Dendritic cell treated with granulocyte-macrophage colony-stimulating factor and Interleukin-4, amounts not matched to agents 40 ng/mL and 50 ng/mL, for 4 days (primary cell): Measurements from ENCODE around the gene TECR.

Source experiments
- H3K27ac Mint-ChIP-seq: one replicate; pipeline ENCODE4 v1.8.0; 2022; ENCODE audit warnings: mild to moderate bottlenecking, mixed read lengths
- H3K27me3 Mint-ChIP-seq: one replicate; pipeline ENCODE4 v1.8.0; 2022; ENCODE audit warnings: mild to moderate bottlenecking, mixed read lengths
- H3K36me3 Mint-ChIP-seq: one replicate; pipeline ENCODE4 v1.8.0; 2022; ENCODE audit warnings: low read depth, mixed read lengths
- H3K4me1 Mint-ChIP-seq: one replicate; pipeline ENCODE4 v1.8.0; 2022; ENCODE audit warnings: low read depth, mixed read lengths
- H3K4me3 Mint-ChIP-seq: one replicate; pipeline ENCODE4 v1.8.0; 2022; ENCODE audit warnings: mild to moderate bottlenecking, moderate library complexity, mixed read lengths
- H3K9me3 Mint-ChIP-seq: one replicate; pipeline ENCODE4 v1.8.0; 2022; ENCODE audit warnings: mixed read lengths
- intact Hi-C: fragments of 100-400 bp; cut with micrococcal nuclease; formaldehyde crosslinking; loops from one replicate; pipeline ENCODE4 v1.15.0; 2022

TECR gene

DNA sequence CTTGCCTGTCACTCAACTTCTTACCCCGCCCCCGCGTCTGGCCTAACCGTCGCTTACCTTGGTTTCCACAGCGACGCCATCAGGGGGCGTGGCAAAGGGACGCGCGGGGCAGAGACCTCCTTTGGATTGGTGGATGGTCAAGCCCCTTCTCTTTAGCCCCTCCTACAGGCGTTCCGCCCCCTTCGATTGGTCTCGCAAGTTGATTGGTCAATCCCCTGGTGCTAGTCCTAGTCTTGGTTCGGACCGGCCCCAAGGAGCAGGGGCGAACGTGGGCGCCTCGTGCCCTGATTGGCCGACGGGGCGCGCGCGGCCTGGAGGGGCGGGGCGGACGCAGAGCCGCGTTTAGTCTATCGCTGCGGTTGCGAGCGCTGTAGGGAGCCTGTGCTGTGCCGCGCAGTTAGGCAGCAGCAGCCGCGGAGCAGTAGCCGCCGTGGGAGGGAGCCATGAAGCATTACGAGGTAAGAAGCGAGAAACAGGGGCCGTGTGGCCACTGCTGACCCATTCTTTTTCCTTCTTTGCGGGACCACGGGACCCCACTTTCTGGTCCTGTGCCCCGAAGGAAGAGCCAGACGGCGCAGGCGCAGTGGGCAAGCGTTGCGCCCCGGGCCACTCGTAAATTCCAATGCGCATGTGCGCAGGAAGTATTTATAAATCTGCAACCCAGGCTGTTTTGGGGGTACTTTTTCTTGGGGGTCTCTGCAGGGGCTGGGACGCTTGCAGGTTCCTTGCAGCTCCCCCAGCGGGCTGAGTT lies at the start of gene TECR:
Gene TECR, plus strand, starts transcription at position 341 of the 751 bp plus-strand sequence. Its CDS starts 103 bp downstream, at position 444.
- Mint-ChIP-seq H3K4me3 (peak within 1 kb of the TSS; percentile 100), H3K36me3 (peaks cover 20% of the 10 kb centered on the region), H3K27me3 (no peaks in the 10 kb centered on the region), H3K4me1 (peaks cover 35% of the 10 kb centered on the region), H3K27ac (peak within 1 kb of the TSS; percentile 94), H3K9me3 (no peaks in the 10 kb centered on the region)
- intact Hi-C loops, result loop anchor here (1.0 kb wide), 1 partner anchor 11 kb away; the partner anchor contains the start of gene DNAJB1

DNA sequence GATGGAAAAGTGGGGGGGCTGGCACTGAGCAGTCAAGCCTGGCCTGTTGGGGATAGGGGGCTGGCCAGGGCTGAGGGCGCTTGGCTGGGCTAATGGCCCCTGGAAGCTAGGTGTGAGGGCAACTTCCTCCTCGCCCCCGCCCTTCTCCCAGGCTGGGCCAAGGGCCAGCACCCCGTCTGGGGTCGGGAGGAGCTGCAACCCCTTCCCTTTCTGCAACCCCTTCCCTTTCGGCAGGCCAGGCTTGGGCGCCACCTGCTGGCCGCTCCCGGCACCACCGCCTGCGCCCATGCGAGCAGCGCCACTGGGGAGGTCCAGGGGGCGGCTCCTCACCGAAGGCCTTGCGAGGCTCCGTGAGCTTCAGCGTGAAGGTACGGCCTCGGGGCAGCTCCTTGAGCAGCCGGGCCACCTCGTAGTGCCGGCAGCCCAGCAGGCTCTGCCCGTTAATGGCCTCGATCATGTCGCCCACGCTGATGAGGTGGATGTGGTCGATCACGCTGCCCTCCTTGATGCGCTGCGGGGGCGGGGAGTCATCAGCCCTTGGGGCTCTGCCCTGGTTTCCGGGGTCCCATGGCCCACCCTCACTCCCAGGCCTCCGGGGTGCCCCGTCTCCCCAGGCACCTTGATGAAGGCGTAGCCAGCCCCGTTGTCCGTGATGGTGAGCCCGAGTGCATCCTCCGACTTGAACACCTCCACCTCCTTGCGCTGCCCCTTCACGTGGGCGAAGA lies 49.3 kb upstream of the TECR start:
- intact Hi-C loops, result loop anchor here (2.0 kb wide), 1 partner anchor 47 kb away; the partner anchor contains the start of gene PKN1
- Mint-ChIP-seq H3K27ac (no peak overlapping the region), H3K4me1 (peaks cover 23% of the 10 kb centered on the region), H3K9me3 (no peaks in the 10 kb centered on the region), H3K4me3 (no peak overlapping the region), H3K36me3 (peaks cover 37% of the 10 kb centered on the region), H3K27me3 (peaks cover 42% of the 10 kb centered on the region)

DNA sequence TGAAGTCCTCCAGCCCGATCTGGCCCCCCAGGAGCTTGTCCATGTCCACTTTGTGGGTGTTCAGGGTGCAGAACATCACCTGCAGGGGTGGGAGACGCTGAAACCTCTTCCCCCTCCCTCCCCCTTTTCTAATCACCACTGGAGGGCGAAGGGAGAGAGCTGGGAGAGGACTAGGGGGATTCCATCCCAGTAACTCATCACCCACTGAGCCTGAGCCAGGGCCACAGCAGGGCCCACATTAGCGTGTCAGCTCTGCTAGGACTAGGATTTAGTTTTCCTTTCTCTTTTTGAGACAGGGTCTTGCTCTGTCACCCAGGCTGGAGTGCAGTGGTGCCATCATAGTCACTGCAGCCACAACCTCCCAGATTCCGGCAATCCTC lies 48.7 kb upstream of the TECR start:
- intact Hi-C loops, result loop anchor here (2.0 kb wide), 1 partner anchor 48 kb away; the partner anchor contains the start of gene PKN1
- H3K27ac Mint-ChIP-seq, result no peak overlapping the region
- H3K4me1 Mint-ChIP-seq, result peaks cover 18% of the 10 kb centered on the region
- H3K4me3 Mint-ChIP-seq, result no peak overlapping the region
- H3K36me3 Mint-ChIP-seq, result peaks cover 37% of the 10 kb centered on the region
- no peaks in the 10 kb centered on the region for H3K9me3 Mint-ChIP-seq
- peaks cover 36% of the 10 kb centered on the region for H3K27me3 Mint-ChIP-seq

- no peak overlapping the region for H3K27ac Mint-ChIP-seq
- H3K4me3 Mint-ChIP-seq, result no peak overlapping the region
- intact Hi-C loops, result no loop called here
- H3K36me3 Mint-ChIP-seq, result peaks cover 37% of the 10 kb centered on the region
- H3K27me3 Mint-ChIP-seq, result peaks cover 20% of the 10 kb centered on the region
- peaks cover 12% of the 10 kb centered on the region for H3K4me1 Mint-ChIP-seq
- no peaks in the 10 kb centered on the region for H3K9me3 Mint-ChIP-seq
Measured at GRCh38 chr19:14482172-14482941, 47.0 kb upstream of the TECR start.

GRCh38 chr19:14487370-14488125 lies 41.8 kb upstream of the TECR start:
- Mint-ChIP-seq H3K36me3 (peaks cover 36% of the 10 kb centered on the region), H3K4me1 (peaks cover 6% of the 10 kb centered on the region), H3K27me3 (no peaks in the 10 kb centered on the region), H3K4me3 (no peak overlapping the region), H3K27ac (no peak overlapping the region), H3K9me3 (no peaks in the 10 kb centered on the region)
- intact Hi-C loops, result no loop called here

GRCh38 chr19:14492756-14493337 lies 36.5 kb upstream of the TECR start:
- Mint-ChIP-seq H3K36me3 (peaks cover 33% of the 10 kb centered on the region), H3K27ac (no peak overlapping the region), H3K9me3 (no peaks in the 10 kb centered on the region), H3K4me3 (no peak overlapping the region), H3K27me3 (peaks cover 15% of the 10 kb centered on the region), H3K4me1 (peaks cover 33% of the 10 kb centered on the region)
- intact Hi-C loops, result no loop called here

DNA sequence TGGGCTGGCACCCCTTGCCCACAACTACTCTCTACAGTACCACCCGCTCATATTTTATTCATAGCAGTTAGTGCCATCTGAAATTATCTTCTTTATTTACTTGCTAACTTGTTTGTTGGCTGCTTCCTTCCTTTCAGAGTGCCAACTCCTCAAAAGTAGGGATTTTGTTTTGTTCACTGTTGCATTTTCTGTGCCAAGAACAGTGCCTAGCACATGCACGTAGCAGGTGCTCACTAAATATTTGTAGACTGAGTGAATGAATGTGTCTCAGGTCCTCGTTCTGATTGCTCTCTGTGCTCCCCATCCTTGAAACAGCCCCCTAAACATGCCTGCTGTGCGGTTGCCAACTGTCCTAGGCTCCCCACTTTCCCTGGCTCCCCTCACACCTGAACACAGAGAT lies 35.0 kb upstream of the TECR start:
- no peak overlapping the region for H3K4me3 Mint-ChIP-seq
- H3K27me3 Mint-ChIP-seq, result peaks cover 15% of the 10 kb centered on the region
- peaks cover 34% of the 10 kb centered on the region for H3K4me1 Mint-ChIP-seq
- H3K9me3 Mint-ChIP-seq, result no peaks in the 10 kb centered on the region
- peaks cover 22% of the 10 kb centered on the region for H3K36me3 Mint-ChIP-seq
- H3K27ac Mint-ChIP-seq, result no peak overlapping the region
- intact Hi-C loops, result no loop called here

- Mint-ChIP-seq H3K4me1 (peaks cover 34% of the 10 kb centered on the region), H3K9me3 (no peaks in the 10 kb centered on the region), H3K36me3 (peaks cover 15% of the 10 kb centered on the region), H3K27me3 (peaks cover 15% of the 10 kb centered on the region), H3K4me3 (peak overlapping the region; percentile 78), H3K27ac (no peak overlapping the region)
- intact Hi-C loops, result no loop called here
Measured at GRCh38 chr19:14494910-14495671, 34.3 kb upstream of the TECR start.

DNA sequence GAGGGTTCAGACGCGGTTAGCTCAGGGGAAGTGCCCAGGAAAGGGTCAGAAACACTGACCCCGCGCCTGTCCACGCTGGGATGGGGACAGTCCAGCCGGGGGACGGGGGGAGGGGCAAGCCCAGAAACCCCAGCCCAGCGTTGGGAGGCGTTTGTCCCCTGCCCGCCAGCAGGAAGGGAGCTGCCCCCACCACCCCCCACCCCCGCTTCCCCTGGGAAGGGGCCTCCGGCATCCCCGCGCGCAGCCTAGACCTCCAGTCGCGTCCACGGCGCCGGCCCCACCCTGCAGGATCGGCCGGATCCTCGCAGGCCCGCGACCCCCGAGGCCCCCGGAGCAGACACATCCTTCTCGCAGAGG lies 33.7 kb upstream of the TECR start:
- Mint-ChIP-seq H3K27ac (no peak overlapping the region), H3K36me3 (peaks cover 10% of the 10 kb centered on the region), H3K4me1 (peaks cover 34% of the 10 kb centered on the region), H3K4me3 (peak overlapping the region; percentile 78), H3K27me3 (peaks cover 15% of the 10 kb centered on the region), H3K9me3 (no peaks in the 10 kb centered on the region)
- intact Hi-C loops, result no loop called here

DNA sequence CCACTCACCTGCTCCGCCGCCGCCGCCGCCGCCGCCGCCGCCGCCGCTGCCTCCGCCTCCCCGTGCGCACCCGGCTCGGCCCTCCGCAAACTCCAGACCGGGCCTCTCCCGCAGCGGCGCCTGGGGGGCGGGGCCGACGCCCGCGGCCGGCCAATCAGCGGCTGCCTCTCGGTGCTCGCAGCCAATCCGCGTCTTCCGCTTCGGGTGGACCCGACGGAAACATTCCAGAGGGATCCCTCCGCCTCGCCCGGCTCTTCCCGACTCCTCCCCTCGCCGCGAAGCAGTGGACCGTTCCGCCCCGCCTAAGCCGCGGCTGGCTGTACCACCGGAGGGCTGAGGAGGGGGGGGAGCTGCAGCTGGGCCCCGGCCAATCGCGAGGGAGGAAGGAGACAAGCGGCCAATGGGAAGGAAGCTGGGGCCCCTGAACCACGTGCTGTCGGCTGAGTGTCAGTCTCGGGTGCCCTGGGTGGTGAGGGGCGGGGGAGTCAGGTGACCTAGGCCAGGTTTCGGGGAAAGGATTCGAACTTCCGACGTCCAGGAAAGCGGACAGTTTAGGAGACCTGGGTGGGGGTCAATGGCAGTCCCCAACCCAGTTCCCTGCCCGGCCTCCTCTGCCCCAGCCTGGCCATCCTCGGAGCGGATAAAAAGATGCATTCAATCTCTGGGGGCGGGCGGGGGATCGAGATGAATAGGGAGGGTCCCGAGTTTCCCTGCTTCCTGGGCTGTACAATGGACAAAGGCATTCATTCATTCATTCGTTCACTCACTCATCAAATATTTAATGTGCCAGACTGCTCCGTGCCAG lies 33.2 kb upstream of the TECR start, which contains the start of gene GIPC1:
Gene GIPC1, minus strand, starts transcription at position 99 of the 805 bp plus-strand sequence. CDS start 13,151 bp downstream, outside the sequence.
- intact Hi-C loops, result no loop called here
- Mint-ChIP-seq H3K27ac (peak within 1 kb of the TSS; percentile 70), H3K9me3 (no peaks in the 10 kb centered on the region), H3K36me3 (peaks cover 6% of the 10 kb centered on the region), H3K4me1 (peaks cover 34% of the 10 kb centered on the region), H3K27me3 (peaks cover 15% of the 10 kb centered on the region), H3K4me3 (peak within 1 kb of the TSS; percentile 78)

DNA sequence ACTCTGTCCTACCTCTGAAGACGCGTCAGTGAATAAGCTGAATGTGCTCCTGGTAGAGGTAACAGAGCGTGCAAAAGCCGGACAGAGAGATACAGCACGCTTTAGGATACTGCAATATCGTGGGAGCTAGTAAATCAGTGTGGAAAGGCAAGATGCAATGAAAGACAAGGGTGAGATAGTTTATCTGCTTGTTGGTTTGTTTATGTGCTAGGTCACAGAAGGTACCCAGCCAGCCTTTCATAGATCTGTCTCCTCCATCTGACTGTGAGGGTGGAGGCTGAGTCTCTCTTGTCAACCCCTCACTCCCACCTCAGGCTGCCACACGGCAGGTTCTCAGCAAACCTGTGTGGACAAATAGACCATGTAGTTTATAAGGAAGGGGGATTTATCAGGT lies 32.6 kb upstream of the TECR start:
- Mint-ChIP-seq H3K4me1 (peaks cover 34% of the 10 kb centered on the region), H3K4me3 (peak overlapping the region; percentile 78), H3K27me3 (peaks cover 15% of the 10 kb centered on the region), H3K27ac (peak overlapping the region; percentile 70), H3K9me3 (no peaks in the 10 kb centered on the region), H3K36me3 (no peaks in the 10 kb centered on the region)
- intact Hi-C loops, result no loop called here
